ENCODE measurements around the gene LIMK1.

- no peak for TF ChIP-seq CTCF (IDR thresholded peaks at IDR 0.05)
- no peak for TF ChIP-seq POLR2A (IDR thresholded peaks at IDR 0.05)
- no peak for TF ChIP-seq POLR2AphosphoS5 (IDR thresholded peaks at IDR 0.05)
- TF ChIP-seq EP300 (IDR thresholded peaks at IDR 0.05), result no peak
Observed at GRCh38 chr7:74138945-74139843, 55.6 kb downstream of the LIMK1 start.
